ENCODE measurements around the gene LMO3.

DNA sequence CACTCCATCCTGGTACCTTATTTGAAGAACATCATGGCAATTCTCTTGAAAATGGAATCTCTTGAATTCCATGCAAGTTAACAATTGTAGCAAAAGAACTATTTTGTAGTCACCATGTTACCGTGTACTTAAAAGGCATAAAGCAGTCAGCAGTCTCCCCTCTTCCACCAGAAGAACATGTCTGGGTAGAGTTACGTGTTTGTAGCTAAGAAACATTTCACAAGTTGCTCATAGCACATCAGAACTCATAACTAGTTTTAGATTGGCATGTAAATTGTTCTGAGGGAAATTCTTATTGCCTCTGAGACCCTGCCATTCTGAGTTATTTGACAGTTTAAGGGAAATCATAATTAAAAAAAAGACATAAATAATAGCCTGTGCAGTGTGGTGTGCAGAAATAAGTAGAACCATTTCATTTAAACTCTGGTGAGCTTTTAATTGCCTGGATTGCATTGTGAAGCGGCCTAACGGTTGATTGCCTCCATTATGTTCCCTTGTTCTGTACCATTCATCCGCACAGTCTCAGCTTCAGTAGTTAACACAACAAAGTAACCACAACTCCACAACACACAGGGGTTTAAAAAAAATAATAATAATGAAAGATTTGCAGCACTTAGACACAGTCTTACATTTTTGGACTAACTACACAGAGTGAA is 2.6 kb downstream of the LMO3 start:
- TF ChIP-seq, protein P1, sequence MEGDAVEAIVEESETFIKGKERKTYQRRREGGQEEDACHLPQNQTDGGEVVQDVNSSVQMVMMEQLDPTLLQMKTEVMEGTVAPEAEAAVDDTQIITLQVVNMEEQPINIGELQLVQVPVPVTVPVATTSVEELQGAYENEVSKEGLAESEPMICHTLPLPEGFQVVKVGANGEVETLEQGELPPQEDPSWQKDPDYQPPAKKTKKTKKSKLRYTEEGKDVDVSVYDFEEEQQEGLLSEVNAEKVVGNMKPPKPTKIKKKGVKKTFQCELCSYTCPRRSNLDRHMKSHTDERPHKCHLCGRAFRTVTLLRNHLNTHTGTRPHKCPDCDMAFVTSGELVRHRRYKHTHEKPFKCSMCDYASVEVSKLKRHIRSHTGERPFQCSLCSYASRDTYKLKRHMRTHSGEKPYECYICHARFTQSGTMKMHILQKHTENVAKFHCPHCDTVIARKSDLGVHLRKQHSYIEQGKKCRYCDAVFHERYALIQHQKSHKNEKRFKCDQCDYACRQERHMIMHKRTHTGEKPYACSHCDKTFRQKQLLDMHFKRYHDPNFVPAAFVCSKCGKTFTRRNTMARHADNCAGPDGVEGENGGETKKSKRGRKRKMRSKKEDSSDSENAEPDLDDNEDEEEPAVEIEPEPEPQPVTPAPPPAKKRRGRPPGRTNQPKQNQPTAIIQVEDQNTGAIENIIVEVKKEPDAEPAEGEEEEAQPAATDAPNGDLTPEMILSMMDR (IDR thresholded peaks at IDR 0.05), result no peak
- no peak for TF ChIP-seq POLR2A (IDR thresholded peaks at IDR 0.05)

Data from tibial nerve (tissue), 3 donors.